ENCODE results near the gene BTBD8. TPM values are rescaled to one million over a fixed set of nuclear protein-coding genes. Genes with fewer than 3 reads are reported as not detected.

Gene BTBD8
- 1.6 and 1.8 TPM in 2 replicates for total RNA-seq

DNA sequence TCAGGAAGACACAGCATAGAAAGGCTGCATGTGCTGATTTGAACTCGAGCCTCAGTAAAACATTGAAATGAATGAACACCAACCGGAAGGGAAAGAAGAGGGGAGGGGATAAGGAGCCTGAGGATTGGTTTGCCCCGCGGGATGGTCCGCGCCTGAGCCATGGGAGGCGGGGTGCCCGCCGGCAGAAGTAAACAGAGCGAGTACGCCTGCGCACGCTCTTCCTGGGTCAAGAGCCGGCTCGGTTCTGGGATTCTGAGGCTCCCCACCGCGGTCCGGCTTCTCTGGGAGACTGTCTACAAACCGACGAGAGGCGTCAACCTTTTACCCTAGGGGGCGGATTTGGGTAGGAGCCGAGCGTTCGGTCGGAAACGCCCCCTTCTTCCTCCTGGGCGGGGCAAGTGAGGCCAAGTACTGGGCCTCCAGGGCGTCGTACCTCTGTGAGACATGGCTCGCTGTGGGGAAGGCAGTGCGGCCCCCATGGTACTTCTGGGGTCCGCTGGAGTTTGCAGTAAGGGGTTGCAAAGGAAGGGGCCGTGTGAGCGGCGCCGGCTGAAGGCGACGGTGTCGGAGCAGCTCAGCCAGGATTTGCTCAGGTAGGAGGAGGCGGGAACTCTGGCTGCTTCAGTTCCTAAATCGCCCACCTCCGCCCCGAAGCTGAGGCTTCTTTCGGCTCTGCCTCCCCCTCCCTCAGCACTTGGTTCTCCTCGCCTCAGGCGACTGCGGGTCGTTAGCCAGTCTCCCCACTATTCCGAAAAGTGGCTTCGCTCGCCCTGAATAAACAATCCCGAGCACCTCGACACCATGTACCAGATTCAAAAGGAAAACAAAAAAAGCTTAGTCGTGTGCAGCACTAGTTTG lies at the start of gene BTBD8:
TSS of gene BTBD8 (plus strand) at position 218 of the 858 bp plus-strand sequence. CDS start at position 445, 227 bp downstream.

DNA sequence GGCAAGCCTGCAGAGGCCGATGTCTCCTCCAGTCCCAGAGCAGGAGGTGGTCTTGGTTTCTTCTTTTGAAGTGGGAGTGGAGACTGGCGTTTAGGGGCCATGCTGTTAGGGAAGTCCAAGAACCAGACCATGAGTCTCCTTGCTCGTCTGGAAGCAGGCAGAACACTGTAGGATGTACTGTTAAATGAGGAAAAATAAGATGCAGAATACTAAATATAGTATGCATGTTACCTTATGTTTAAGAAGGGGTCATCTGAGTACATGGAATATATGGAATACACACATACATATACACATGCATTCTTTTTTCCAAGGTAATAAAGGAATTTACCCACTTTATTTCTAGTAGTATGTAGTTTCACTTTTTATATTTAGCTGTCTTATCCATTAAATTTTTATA lies 4.8 kb upstream of the BTBD8 start, which contains the start of gene SETSIP:
TSS of gene SETSIP (minus strand) at position 101 of the 400 bp plus-strand sequence. CDS start at position 101, 0 bp downstream.

DNA sequence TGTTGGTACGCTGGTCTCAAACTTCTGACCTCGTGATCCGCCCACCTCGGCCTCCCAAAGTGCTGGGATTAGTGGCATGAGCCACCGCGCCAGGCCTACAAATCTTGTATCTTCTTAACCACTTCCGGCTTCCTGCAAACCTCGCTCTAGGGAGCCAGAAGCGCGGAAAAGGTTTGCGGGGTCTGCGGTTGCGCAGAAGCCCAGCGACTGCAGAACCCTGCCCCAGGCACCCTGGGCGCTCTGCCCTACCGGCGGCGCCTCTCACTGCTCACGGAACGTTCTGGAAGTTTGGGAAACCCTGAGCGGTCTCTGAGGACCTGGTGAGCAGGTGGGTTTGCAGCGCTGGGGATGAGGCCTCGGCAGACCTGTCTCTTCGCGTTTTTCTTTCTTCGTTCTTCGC lies 137.6 kb downstream of the BTBD8 start, which contains the start of gene C1orf146:
TSS of gene C1orf146 (plus strand) at position 195 of the 400 bp plus-strand sequence. CDS start 13,506 bp downstream, outside the sequence.

Other genes starting within 250 kb of the BTBD8 start
- gene TGFBR3, start 194.2 kb upstream of the BTBD8 start, total RNA-seq = 7.3 and 7.9 TPM in 2 replicates
- not detected in 2 replicates for gene BRDT, start 130.9 kb upstream of the BTBD8 start, total RNA-seq
- 3.9 and 8.4 TPM in 2 replicates for gene EPHX4, start 50.4 kb upstream of the BTBD8 start, total RNA-seq
- 0.09 TPM in 1 of 2 replicates, not detected in the other for gene SETSIP, start 4.9 kb upstream of the BTBD8 start, total RNA-seq
- not detected in 2 replicates for gene C1orf146, start 137.6 kb downstream of the BTBD8 start, total RNA-seq
- 8.1 and 9.4 TPM in 2 replicates for gene GLMN, start 218.6 kb downstream of the BTBD8 start, total RNA-seq
- 4.7 and 9.3 TPM in 2 replicates for gene RPAP2, start 218.7 kb downstream of the BTBD8 start, total RNA-seq